ENCODE results near the gene LRRC8C. TPM values are rescaled to one million over a fixed set of nuclear protein-coding genes. Genes with fewer than 3 reads are reported as not detected.

LRRC8C gene
- total RNA-seq, 4 donors from 2014 or later, result 4.3 to 6.2 (median 5.7) TPM

DNA sequence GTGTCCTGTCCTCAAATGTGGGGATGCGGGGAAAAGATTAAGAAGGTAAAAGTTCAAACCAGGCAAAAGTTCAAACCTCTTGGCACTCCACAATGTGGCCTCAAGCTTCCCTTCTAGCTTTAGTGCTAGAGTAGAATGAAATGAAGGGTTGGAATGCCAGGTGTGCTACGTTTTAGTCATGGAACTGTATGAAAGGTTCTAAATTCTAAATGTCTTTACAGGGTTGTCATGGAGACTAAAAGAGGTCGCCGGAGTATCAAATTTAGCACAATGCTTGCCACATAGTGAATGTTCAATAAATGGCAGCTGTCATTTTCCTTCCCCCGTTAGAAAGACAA lies 130.7 kb downstream of the LRRC8C start:
- no peak for DNase-seq (ENCODE audit: low spot score in 2 of 2)
- H3K4me3 ChIP-seq (ENCODE audit: low read depth, poor library complexity, severe bottlenecking), result no peak overlapping the region
- intact Hi-C loops (cut with DNase I; ENCODE audit: low total_unique reads), result loop anchor here (10.0 kb wide), 3 partner anchors 159 to 279 kb away; no protein-coding TSS in a partner anchor
- no peak for TF ChIP-seq POLR2A (IDR thresholded peaks at IDR 0.05)
- TF ChIP-seq, protein P1, sequence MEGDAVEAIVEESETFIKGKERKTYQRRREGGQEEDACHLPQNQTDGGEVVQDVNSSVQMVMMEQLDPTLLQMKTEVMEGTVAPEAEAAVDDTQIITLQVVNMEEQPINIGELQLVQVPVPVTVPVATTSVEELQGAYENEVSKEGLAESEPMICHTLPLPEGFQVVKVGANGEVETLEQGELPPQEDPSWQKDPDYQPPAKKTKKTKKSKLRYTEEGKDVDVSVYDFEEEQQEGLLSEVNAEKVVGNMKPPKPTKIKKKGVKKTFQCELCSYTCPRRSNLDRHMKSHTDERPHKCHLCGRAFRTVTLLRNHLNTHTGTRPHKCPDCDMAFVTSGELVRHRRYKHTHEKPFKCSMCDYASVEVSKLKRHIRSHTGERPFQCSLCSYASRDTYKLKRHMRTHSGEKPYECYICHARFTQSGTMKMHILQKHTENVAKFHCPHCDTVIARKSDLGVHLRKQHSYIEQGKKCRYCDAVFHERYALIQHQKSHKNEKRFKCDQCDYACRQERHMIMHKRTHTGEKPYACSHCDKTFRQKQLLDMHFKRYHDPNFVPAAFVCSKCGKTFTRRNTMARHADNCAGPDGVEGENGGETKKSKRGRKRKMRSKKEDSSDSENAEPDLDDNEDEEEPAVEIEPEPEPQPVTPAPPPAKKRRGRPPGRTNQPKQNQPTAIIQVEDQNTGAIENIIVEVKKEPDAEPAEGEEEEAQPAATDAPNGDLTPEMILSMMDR (IDR thresholded peaks at IDR 0.05), result no peak
- WGBS, 2 donors, result 49 to 51% methylated on average over 5 of the region's 5 CpGs

DNA sequence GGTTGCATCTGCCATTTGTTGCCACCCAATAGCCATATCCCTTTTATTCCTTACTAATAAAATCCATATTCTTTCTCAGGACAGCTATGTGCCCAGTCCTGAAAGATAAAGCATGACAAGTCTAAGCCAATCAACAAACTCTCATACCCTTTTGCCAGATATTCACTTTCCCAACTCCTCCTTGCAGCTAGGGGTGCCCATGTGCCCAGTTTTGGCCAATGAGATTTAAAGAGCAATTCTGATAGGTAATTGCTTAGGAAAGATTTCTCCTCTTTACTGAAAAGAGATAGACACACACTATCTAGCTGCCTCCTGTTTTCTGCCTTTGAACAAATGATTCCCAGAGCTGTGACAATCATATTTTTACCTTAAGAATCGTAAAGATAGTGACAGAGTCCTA lies 132.9 kb downstream of the LRRC8C start:
- TF ChIP-seq, protein P1 (IDR thresholded peaks at IDR 0.05), result no peak
- TF ChIP-seq POLR2A (IDR thresholded peaks at IDR 0.05), result no peak
- H3K4me3 ChIP-seq (ENCODE audit: low read depth, poor library complexity, severe bottlenecking), result no peak overlapping the region
- DNase-seq (ENCODE audit: low spot score in 2 of 2), result no peak
- intact Hi-C loops (cut with DNase I; ENCODE audit: low total_unique reads), result loop anchor here (10.0 kb wide), 3 partner anchors 161 to 281 kb away; no protein-coding TSS in a partner anchor
- 26 to 91% methylated on average over 1 of the region's 1 CpG for WGBS, 2 donors

DNA sequence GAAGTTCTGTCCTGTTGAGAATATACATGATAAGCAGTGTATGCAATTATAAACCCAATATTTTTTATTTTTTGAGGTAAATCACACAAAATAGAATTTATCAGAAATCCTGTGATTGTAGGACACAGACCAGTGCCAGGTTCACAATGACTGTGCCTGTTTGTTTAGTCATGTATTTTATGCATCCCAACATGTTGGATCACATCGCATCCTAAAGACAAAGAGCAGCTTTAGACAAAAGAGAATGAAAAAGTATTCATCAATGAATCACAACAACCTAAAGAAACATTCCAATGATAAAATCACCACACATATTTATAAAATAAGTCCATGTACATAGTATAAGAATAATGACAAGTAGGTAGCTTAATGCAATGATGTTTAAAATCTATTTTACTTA lies 134.7 kb downstream of the LRRC8C start:
- no peak overlapping the region for H3K4me3 ChIP-seq (ENCODE audit: low read depth, poor library complexity, severe bottlenecking)
- intact Hi-C loops (cut with DNase I; ENCODE audit: low total_unique reads), result loop anchor here (10.0 kb wide), 3 partner anchors 163 to 283 kb away; no protein-coding TSS in a partner anchor
- no peak for TF ChIP-seq POLR2A (IDR thresholded peaks at IDR 0.05)
- TF ChIP-seq, protein P1 (IDR thresholded peaks at IDR 0.05), result no peak
- WGBS, 2 donors, result 72 to 91% methylated on average over 1 of the region's 1 CpG
- DNase-seq (ENCODE audit: low spot score in 2 of 2), result no peak

Other genes starting within 250 kb of the LRRC8C start
- 10 to 100 TPM; 12.2 to 26.2 (median 13.1) TPM for gene LRRC8B, start 108.3 kb upstream of the LRRC8C start, total RNA-seq
- 10 to 100 TPM; 14.4 to 17.7 (median 15.7) TPM for gene LRRC8D, start 187.9 kb downstream of the LRRC8C start, total RNA-seq